GM19397 (cell line): Measurements from ENCODE around the gene OAS1.

Experiments
- ATAC-seq: cut with Tn5 transposase; IDR thresholded peaks from one replicate; pipeline ENCODE4 v1.9.1; 2021; ENCODE audit warnings: mild to moderate bottlenecking, moderate library complexity; ENCODE audit not compliant: unreplicated experiment

The OAS1 gene

GRCh38 chr12:112906712-112907414 lies at the start of gene OAS1:
Gene OAS1 (plus strand): TSS chr12:112906962. CDS start chr12:112907040, 78 bp downstream.
- peak; percentile 59 for ATAC-seq

GRCh38 chr12:112859291-112859690 lies 47.5 kb upstream of the OAS1 start:
- ATAC-seq = no peak

GRCh38 chr12:112860181-112860580 lies 46.6 kb upstream of the OAS1 start:
- no peak for ATAC-seq

- ATAC-seq = no peak
These were observed 45.5 kb upstream of the OAS1 start for GRCh38 chr12:112861284-112861683.

GRCh38 chr12:112862636-112863290 lies 44.0 kb upstream of the OAS1 start:
- ATAC-seq = no peak

GRCh38 chr12:112868459-112869041 lies 38.2 kb upstream of the OAS1 start:
- ATAC-seq = no peak

- no peak for ATAC-seq
These were observed 37.7 kb upstream of the OAS1 start for GRCh38 chr12:112869091-112869490.

- ATAC-seq = no peak
These were observed 37.0 kb upstream of the OAS1 start for GRCh38 chr12:112869778-112870177.

GRCh38 chr12:112870267-112870980 lies 36.3 kb upstream of the OAS1 start:
- no peak for ATAC-seq

- ATAC-seq = no peak
These were observed 31.2 kb upstream of the OAS1 start for GRCh38 chr12:112875608-112876007.

- ATAC-seq = no peak
These were observed 30.3 kb upstream of the OAS1 start for GRCh38 chr12:112876506-112876905.

- no peak for ATAC-seq
These were observed 29.8 kb upstream of the OAS1 start for GRCh38 chr12:112877006-112877405.

- no peak for ATAC-seq
These were observed 28.3 kb upstream of the OAS1 start for GRCh38 chr12:112878488-112878887.

- ATAC-seq = no peak
These were observed 27.5 kb upstream of the OAS1 start for GRCh38 chr12:112879191-112879705.

GRCh38 chr12:112881602-112882001 lies 25.2 kb upstream of the OAS1 start:
- no peak for ATAC-seq

- no peak for ATAC-seq
These were observed 21.5 kb upstream of the OAS1 start for GRCh38 chr12:112885236-112885635.

GRCh38 chr12:112887550-112887949 lies 19.2 kb upstream of the OAS1 start:
- ATAC-seq = no peak

- ATAC-seq = no peak
These were observed 15.4 kb upstream of the OAS1 start for GRCh38 chr12:112891093-112892024.

- ATAC-seq = no peak
These were observed 13.9 kb upstream of the OAS1 start for GRCh38 chr12:112892856-112893255.

GRCh38 chr12:112894128-112894527 lies 12.6 kb upstream of the OAS1 start:
- ATAC-seq = no peak
